Measurements from ENCODE around the gene C6orf62.
"Not testable (repeated sequence)": the region's sequence is repeated elsewhere in the genome, so short reads cannot be mapped to it uniquely, and the experiment has no call there.

Gene C6orf62

GRCh38 chr6:24702720-24703282, 16.2 kb downstream of the C6orf62 start:
- no peak for TF ChIP-seq CTCF (IDR thresholded peaks at IDR 0.05; ENCODE audit: low read depth, low read length)
- no peak for DNase-seq (ENCODE audit: extremely low read depth, low read depth)

DNA sequence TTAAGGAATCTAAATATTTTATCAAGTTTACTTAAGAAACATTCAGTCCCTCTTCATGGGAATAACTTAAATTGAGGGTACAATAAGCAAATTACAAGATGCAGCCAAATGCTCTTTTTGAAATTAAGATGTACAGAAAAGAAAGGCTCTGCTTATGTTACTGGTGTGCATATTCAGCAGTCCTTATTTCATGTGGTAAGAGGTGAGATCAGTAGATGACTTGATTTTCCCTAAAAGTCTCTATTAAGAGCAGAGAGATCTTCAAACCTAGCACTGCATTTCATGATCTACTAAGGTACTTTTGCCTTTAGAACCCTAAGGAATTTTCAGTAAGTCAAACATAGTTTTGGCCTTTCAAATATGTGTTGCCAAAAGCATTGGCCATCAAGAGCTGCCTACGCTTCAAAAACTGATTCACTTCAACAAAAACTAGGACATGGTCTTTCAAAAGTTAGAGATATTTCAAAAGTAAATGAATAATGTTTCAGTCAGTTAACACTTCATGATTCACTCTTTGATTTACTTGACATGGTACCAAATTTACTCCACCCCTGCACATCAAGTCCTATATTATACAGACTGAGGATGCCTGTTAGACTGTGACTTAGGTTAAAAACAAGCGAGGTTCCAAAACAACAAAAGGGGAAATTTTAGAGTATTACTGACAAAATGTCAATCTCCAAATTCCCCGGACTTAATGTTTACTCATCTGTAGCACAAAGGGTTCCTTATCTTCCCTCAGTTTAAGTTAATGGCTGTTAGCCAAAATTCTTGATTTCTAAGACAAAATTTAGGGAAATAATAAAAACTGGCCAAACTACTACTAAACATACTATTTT, 19.2 kb downstream of the C6orf62 start:
- no peak for DNase-seq (ENCODE audit: extremely low read depth, low read depth)
- no peak for TF ChIP-seq CTCF (IDR thresholded peaks at IDR 0.05; ENCODE audit: low read depth, low read length)

- no peak for TF ChIP-seq CTCF (IDR thresholded peaks at IDR 0.05; ENCODE audit: low read depth, low read length)
- no peak for DNase-seq (ENCODE audit: extremely low read depth, low read depth)
Measured at GRCh38 chr6:24696097-24696496, 22.9 kb downstream of the C6orf62 start.

GRCh38 chr6:24695635-24696034, 23.3 kb downstream of the C6orf62 start:
- DNase-seq (ENCODE audit: extremely low read depth, low read depth): not testable (repeated sequence)

DNA sequence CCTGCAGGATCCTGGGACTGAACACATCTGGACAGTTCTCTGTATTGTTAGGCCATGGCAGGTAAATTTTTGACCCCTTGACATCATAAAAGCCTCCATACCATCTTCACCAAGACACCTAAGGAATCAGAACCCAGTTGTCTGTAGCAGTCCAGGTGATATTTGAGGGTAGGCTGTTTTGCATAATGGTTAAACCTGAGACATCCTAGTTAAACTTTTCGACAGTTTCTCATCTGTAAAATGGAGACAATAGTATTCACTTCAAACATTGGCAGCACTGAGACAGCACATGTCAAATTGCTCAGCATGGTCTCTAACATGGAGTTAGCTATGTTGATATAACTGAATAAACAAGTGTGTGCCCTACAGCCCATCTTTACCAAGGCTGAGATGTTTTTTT, 24.8 kb downstream of the C6orf62 start:
- no peak for DNase-seq (ENCODE audit: extremely low read depth, low read depth)
- no peak for TF ChIP-seq CTCF (IDR thresholded peaks at IDR 0.05; ENCODE audit: low read depth, low read length)

More at GRCh38 chr6:24695635-24696034, 23.3 kb downstream of the C6orf62 start:
- peak; percentile 33 for TF ChIP-seq CTCF (IDR thresholded peaks at IDR 0.05; ENCODE audit: low read depth, low read length)

- no peak for DNase-seq (ENCODE audit: extremely low read depth, low read depth)
- TF ChIP-seq CTCF (IDR thresholded peaks at IDR 0.05; ENCODE audit: low read depth, low read length): no peak
Measured at GRCh38 chr6:24692848-24693592, 25.9 kb downstream of the C6orf62 start.

DNA sequence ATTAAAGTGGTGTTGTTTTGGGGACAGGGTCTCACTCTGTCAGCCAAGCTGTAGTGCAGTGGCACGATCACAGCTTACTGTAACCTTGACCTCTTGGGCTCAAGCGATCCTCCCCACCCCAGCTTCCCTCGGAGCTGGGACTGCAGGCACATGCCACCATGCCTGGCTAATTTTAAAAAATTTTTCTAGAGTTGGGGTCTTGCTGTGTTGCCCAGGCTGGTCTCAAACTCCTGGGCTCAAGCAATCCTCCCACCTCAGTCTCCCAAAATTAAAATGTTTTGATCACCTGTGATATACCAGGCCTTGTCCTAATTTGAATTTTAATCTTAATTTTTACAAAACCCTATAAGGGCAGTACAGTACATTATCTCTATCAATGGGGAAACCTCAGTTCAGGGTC, 26.5 kb downstream of the C6orf62 start:
- TF ChIP-seq CTCF (IDR thresholded peaks at IDR 0.05; ENCODE audit: low read depth, low read length): no peak
- DNase-seq (ENCODE audit: extremely low read depth, low read depth): no peak
